Pancreas (tissue), 10 donors: ENCODE data around the gene NUMBL. TPM values are rescaled to one million over a fixed set of nuclear protein-coding genes. Genes with fewer than 3 reads are reported as not detected.

ENCODE experiments used
- ATAC-seq, 4 donors: fragments of 200-7000 bp; cut with Tn5 transposase; one replicate each; pipeline versions ENCODE4 v1.8.0 to v1.9.1; 2020; ENCODE audit warnings: mild to moderate bottlenecking in 4 of 4, moderate library complexity in 4 of 4
- DNase-seq, 6 donors: peaks; one replicate each; pipeline ENCODE4 v3.0.0-alpha.2; 2020
- FAIRE-seq: peaks from 2 replicates; lab custom pipeline; 2012; peaks lifted over from hg19 to GRCh38; lab: Jason Lieb, UNC
- H3K27ac ChIP-seq, 4 donors: fragments of 200-600 bp; sonication (generic); 1 replicate in 3 of 4; 2 replicates in 1 of 4; pipeline versions ENCODE4 v1.5.0 to v1.8.0; 2020
- H3K27me3 ChIP-seq, 4 donors: fragments of 200-600 bp; one replicate each; pipeline ENCODE4 v1.8.0; 2021
- H3K36me3 ChIP-seq, 3 donors: fragments of 200-600 bp; sonication (generic) in 1 of 3; one replicate each; pipeline versions ENCODE4 v1.5.0 to v1.8.0; 2020 to 2021
- H3K4me1 ChIP-seq, 3 donors: fragments of 200-600 bp; one replicate each; pipeline ENCODE4 v1.8.0; 2021
- H3K4me3 ChIP-seq, 4 donors: fragments of 200-600 bp; sonication (generic) in 2 of 4; one replicate each; pipeline versions ENCODE4 v1.5.0 to v1.8.0; 2020 to 2021
- H3K9me3 ChIP-seq, 4 donors: fragments of 200-600 bp; one replicate each; pipeline ENCODE4 v1.8.0; 2021
- CTCF ChIP-seq, 4 donors: fragments of 200-600 bp; sonication (generic) in 3 of 4; IDR thresholded peaks; one replicate each; pipeline versions ENCODE4 v1.5.0 to v1.8.0; 2021; ENCODE audit warnings: antibody characterized with exemption in 4 of 4
- WGBS, 2 donors: extraction: QIAGEN DNeasy Blood & Tissue Kit; methylation state at CpG; one replicate each; pipeline ENCODE4 v1.1.7; 2013; 5-methylcytosine and 5-hydroxymethylcytosine counted together
- intact Hi-C, 3 donors: fragments of 100-400 bp; cut with DNase I; formaldehyde crosslinking; loops; one replicate each; pipeline versions ENCODE4 v1.11.1 to v1.14.2; 2022
- polyA plus RNA-seq, 2 donors: library from polyadenylated mRNA; stranded (reverse); fragments of 200-250 nt; gene quantifications; one replicate each; pipeline ENCODE4 v1.2.3, GENCODE V29; 2013
- total RNA-seq, 6 donors: library from RNA; stranded (reverse); fragmentation: NEBNext Ultra II Directional in 4 of 6; extraction: Animal tissue kit (Norgen Biotek cat#: 25700) in 4 of 6; gene quantifications; one replicate each; pipeline versions ENCODE4 v1.2.1 to v1.2.4, GENCODE V29; 2021 to 2023
- donor health status: healthy with polysubstance abuse.
- donor health status: DM: no; HTN: no; CAD: no; lungs with moderate emphysema.
- donor health status: DM: no; HTN: no; CAD: no.
- donor health status: control.
- donor health status: control.
- donor health status: Bipolar disorder and iron deficiency.
- donor health status: DM: yes; HTN: yes; CAD: no.
- donor health status: DM: no; HTN: no; CAD: no.
- donor health status: DM: no; HTN: no; CAD: no.
- donor health status: DM: yes; HTN: yes; CAD: no.

NUMBL gene
- total and polyA plus RNA-seq, 8 donors = 3.2 to 19.1 (median 8.7) TPM

GRCh38 chr19:40704491-40705361 is 14.3 kb upstream of the NUMBL start:
- H3K9me3 ChIP-seq = no peaks in the 10 kb centered on the region
- no peaks in the 10 kb centered on the region for H3K27me3 ChIP-seq
- ATAC-seq (no peak), DNase-seq (no peak), FAIRE-seq (no peak)
- no peak overlapping the region for H3K27ac ChIP-seq
- H3K4me1 ChIP-seq = no peaks in the 10 kb centered on the region
- H3K4me3 ChIP-seq = no peak overlapping the region
- TF ChIP-seq CTCF (IDR thresholded peaks at IDR 0.05) = no peak
- intact Hi-C loops = no loop called here
- WGBS, 2 donors = 90 to 91% methylated on average over 18 of the region's 18 CpGs
- H3K36me3 ChIP-seq = peaks cover 4 to 20% (median 4%) of the 10 kb centered on the region in 3 donors

GRCh38 chr19:40703029-40703755 is 12.7 kb upstream of the NUMBL start:
- Histone ChIP-seq H3K4me3 (no peak overlapping the region), H3K27me3 (no peaks in the 10 kb centered on the region), H3K27ac (no peak overlapping the region), H3K4me1 (no peaks in the 10 kb centered on the region), H3K36me3 (peaks cover 4 to 14% (median 4%) of the 10 kb centered on the region in 3 donors), H3K9me3 (no peaks in the 10 kb centered on the region)
- DNase-seq = no peak
- ATAC-seq = peak in 2 of 4 donors; percentile 6 to 25
- FAIRE-seq = no peak
- intact Hi-C loops = no loop called here
- no peak for TF ChIP-seq CTCF (IDR thresholded peaks at IDR 0.05)
- 90 to 94% methylated on average over 22 to 24 of the region's 24 CpGs for WGBS, 2 donors

GRCh38 chr19:40702337-40703012 is 12.0 kb upstream of the NUMBL start:
- TF ChIP-seq CTCF (IDR thresholded peaks at IDR 0.05) = no peak
- FAIRE-seq (no peak), ATAC-seq (peak in 3 of 4 donors; percentile 81 to 82 (median 82)), DNase-seq (no peak)
- Histone ChIP-seq H3K36me3 (peaks cover 4 to 14% (median 4%) of the 10 kb centered on the region in 3 donors), H3K27me3 (no peaks in the 10 kb centered on the region), H3K4me3 (no peak overlapping the region), H3K27ac (no peak overlapping the region), H3K9me3 (no peaks in the 10 kb centered on the region), H3K4me1 (no peaks in the 10 kb centered on the region)
- 69 to 79% methylated on average over 18 of the region's 18 CpGs for WGBS, 2 donors
- intact Hi-C loops = no loop called here

GRCh38 chr19:40701758-40702157 is 11.3 kb upstream of the NUMBL start:
- Histone ChIP-seq H3K9me3 (no peaks in the 10 kb centered on the region), H3K36me3 (peaks cover 4 to 14% (median 4%) of the 10 kb centered on the region in 3 donors), H3K4me1 (no peaks in the 10 kb centered on the region), H3K27ac (no peak overlapping the region), H3K27me3 (no peaks in the 10 kb centered on the region), H3K4me3 (no peak overlapping the region)
- DNase-seq (no peak), FAIRE-seq (no peak), ATAC-seq (no peak)
- TF ChIP-seq CTCF (IDR thresholded peaks at IDR 0.05) = no peak
- intact Hi-C loops = no loop called here
- 93 to 96% methylated on average over 6 of the region's 6 CpGs for WGBS, 2 donors
